HepG2 (cell line): ENCODE results near the gene TMED5. TPM values are rescaled to one million over a fixed set of nuclear protein-coding genes. Genes with fewer than 3 reads are reported as not detected.

ENCODE experiments used
- DPF2 ChIP-seq: sonication (generic); formaldehyde crosslinking; IDR thresholded peaks from 2 replicates; pipeline ENCODE4 v1.4.0; 2020; ENCODE audit warnings: mild to moderate bottlenecking, low read depth, missing genetic modification reagents, borderline replicate concordance
- ELF3 ChIP-seq: IDR thresholded peaks from 2 replicates; pipeline ENCODE4 v1.6.1; 2016; ENCODE audit warnings: missing genetic modification reagents, missing compliant biosample characterization
- GPN1 ChIP-seq: sonication (generic); formaldehyde crosslinking; IDR thresholded peaks from 2 replicates; pipeline ENCODE4 v1.5.1; 2020; ENCODE audit warnings: missing genetic modification reagents, borderline replicate concordance
- KDM6A ChIP-seq: IDR thresholded peaks from 2 replicates; pipeline ENCODE4 v1.6.1; 2016; ENCODE audit warnings: low read depth
- KLF9 ChIP-seq: IDR thresholded peaks from 2 replicates; pipeline ENCODE4 v1.6.1; 2016; ENCODE audit warnings: low read depth
- PAX8 ChIP-seq: sonication (generic); formaldehyde crosslinking; IDR thresholded peaks from 2 replicates; pipeline ENCODE4 v1.8.0; 2022; ENCODE audit warnings: mild to moderate bottlenecking, missing genetic modification reagents, borderline replicate concordance
- PHF8 ChIP-seq: sonication (generic); formaldehyde crosslinking; IDR thresholded peaks from 2 replicates; pipeline ENCODE4 v1.5.0; 2020; ENCODE audit warnings: missing genetic modification reagents
- RFXAP ChIP-seq: sonication (generic); formaldehyde crosslinking; IDR thresholded peaks from 2 replicates; pipeline ENCODE4 v1.4.0; 2020; ENCODE audit warnings: missing genetic modification reagents, borderline replicate concordance
- SMAD3 ChIP-seq: sonication (generic); formaldehyde crosslinking; IDR thresholded peaks from 2 replicates; pipeline ENCODE4 v1.4.0; 2020; ENCODE audit warnings: missing genetic modification reagents
- TARDBP ChIP-seq: sonication (generic); formaldehyde crosslinking; IDR thresholded peaks from 2 replicates; pipeline ENCODE4 v1.8.0; 2022; ENCODE audit warnings: mild to moderate bottlenecking, missing genetic modification reagents
- ZNF264 ChIP-seq: sonication (generic); formaldehyde crosslinking; IDR thresholded peaks from 2 replicates; pipeline ENCODE4 v1.4.0; 2020; ENCODE audit warnings: missing genetic modification reagents
- ZNF331 ChIP-seq: sonication (generic); formaldehyde crosslinking; IDR thresholded peaks from 2 replicates; pipeline ENCODE4 v1.4.0; 2020; ENCODE audit warnings: missing genetic modification reagents
- ZNF614 ChIP-seq: IDR thresholded peaks from 2 replicates; pipeline ENCODE4 v1.6.1; 2018; ENCODE audit warnings: missing biosample characterization, missing genetic modification reagents, inconsistent platforms, borderline replicate concordance
- ZNF644 ChIP-seq: IDR thresholded peaks from 2 replicates; pipeline ENCODE4 v1.6.1; 2016; ENCODE audit warnings: low read depth
- polyA plus RNA-seq, 8 experiments: library from polyadenylated mRNA; depleted of rRNA in 3 of 8; stranded (reverse) in 7 of 8; unstranded in 1 of 8; fragments of >200 nt; fragmentation: Illumina TruSeq in 4 of 8; extraction: Trizol in 4 of 8; gene quantifications; 2 replicates each; pipeline versions ENCODE4 v1.2.1 to v1.2.3, GENCODE V29; 2011 to 2016; ENCODE audit warnings: low read depth in 4 of 8, missing spikeins in 1 of 8, mixed read lengths in 1 of 8; ENCODE audit not compliant: insufficient read depth in 1 of 8
- total RNA-seq, 5 experiments: library from RNA; depleted of rRNA; stranded (reverse); fragments of >200 nt; fragmentation: Illumina TruSeq; extraction: Trizol; gene quantifications; 2 replicates each; pipeline ENCODE4 v1.2.3, GENCODE V29; 2016; ENCODE audit warnings: low read depth in 1 of 5
- TF ChIP-seq, protein P1 (sequence below): sonication (generic); formaldehyde crosslinking; IDR thresholded peaks from 2 replicates; pipeline ENCODE4 v1.4.0; 2020; ENCODE audit warnings: mild to moderate bottlenecking, missing genetic modification reagents
- TF ChIP-seq, protein P2 (sequence below), 2 experiments: fragments of 450-650 bp in 1 of 2; sonication (generic) in 1 of 2; formaldehyde crosslinking in 1 of 2; IDR thresholded peaks; 2 replicates each; pipeline versions ENCODE4 v1.6.1 to v1.8.0; 2016 to 2022; ENCODE audit warnings: antibody characterized with exemption in 1 of 2, mild to moderate bottlenecking in 1 of 2, missing genetic modification reagents in 1 of 2
- TF ChIP-seq, protein P3 (sequence below): sonication (generic); formaldehyde crosslinking; IDR thresholded peaks from 2 replicates; pipeline ENCODE4 v1.4.0; 2020; ENCODE audit warnings: missing genetic modification reagents

Gene TMED5
- total and polyA plus RNA-seq, 2 of the 13 experiments (the other 11 are each of a cell fraction or from before 2014, with no cell fraction given) = 58.1 to 99.0 TPM

- TF ChIP-seq ZNF331 (CRISPR knock-in tag) (peak; percentile 49; the same call in 1 of the 2 replicates), ZNF644 (0 out of 2 replicates have a peak, but pooled peaks have one; percentile 49), DPF2 (CRISPR knock-in tag) (no peak), ZNF614 (CRISPR knock-in tag) (0 out of 2 replicates have a peak, but pooled peaks have one; percentile 54), PHF8 (CRISPR knock-in tag) (no peak), KLF9 (CRISPR knock-in tag) (no peak), TARDBP (CRISPR knock-in tag) (no peak), GPN1 (no peak), SMAD3 (CRISPR knock-in tag) (0 out of 2 replicates have a peak, but pooled peaks have one; percentile 21), KDM6A (CRISPR knock-in tag) (0 out of 2 replicates have a peak, but pooled peaks have one; percentile 45), ELF3 (peak; percentile 20; the same call in 1 of the 2 replicates), PAX8 (CRISPR knock-in tag) (no peak), ZNF264 (CRISPR knock-in tag) (0 out of 2 replicates have a peak, but pooled peaks have one; percentile 40), RFXAP (CRISPR knock-in tag) (no peak)
- TF ChIP-seq, protein P1, sequence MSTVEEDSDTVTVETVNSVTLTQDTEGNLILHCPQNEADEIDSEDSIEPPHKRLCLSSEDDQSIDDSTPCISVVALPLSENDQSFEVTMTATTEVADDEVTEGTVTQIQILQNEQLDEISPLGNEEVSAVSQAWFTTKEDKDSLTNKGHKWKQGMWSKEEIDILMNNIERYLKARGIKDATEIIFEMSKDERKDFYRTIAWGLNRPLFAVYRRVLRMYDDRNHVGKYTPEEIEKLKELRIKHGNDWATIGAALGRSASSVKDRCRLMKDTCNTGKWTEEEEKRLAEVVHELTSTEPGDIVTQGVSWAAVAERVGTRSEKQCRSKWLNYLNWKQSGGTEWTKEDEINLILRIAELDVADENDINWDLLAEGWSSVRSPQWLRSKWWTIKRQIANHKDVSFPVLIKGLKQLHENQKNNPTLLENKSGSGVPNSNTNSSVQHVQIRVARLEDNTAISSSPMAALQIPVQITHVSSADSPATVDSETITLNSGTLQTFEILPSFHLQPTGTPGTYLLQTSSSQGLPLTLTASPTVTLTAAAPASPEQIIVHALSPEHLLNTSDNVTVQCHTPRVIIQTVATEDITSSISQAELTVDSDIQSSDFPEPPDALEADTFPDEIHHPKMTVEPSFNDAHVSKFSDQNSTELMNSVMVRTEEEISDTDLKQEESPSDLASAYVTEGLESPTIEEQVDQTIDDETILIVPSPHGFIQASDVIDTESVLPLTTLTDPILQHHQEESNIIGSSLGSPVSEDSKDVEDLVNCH = no peak
- TF ChIP-seq, protein P2, sequence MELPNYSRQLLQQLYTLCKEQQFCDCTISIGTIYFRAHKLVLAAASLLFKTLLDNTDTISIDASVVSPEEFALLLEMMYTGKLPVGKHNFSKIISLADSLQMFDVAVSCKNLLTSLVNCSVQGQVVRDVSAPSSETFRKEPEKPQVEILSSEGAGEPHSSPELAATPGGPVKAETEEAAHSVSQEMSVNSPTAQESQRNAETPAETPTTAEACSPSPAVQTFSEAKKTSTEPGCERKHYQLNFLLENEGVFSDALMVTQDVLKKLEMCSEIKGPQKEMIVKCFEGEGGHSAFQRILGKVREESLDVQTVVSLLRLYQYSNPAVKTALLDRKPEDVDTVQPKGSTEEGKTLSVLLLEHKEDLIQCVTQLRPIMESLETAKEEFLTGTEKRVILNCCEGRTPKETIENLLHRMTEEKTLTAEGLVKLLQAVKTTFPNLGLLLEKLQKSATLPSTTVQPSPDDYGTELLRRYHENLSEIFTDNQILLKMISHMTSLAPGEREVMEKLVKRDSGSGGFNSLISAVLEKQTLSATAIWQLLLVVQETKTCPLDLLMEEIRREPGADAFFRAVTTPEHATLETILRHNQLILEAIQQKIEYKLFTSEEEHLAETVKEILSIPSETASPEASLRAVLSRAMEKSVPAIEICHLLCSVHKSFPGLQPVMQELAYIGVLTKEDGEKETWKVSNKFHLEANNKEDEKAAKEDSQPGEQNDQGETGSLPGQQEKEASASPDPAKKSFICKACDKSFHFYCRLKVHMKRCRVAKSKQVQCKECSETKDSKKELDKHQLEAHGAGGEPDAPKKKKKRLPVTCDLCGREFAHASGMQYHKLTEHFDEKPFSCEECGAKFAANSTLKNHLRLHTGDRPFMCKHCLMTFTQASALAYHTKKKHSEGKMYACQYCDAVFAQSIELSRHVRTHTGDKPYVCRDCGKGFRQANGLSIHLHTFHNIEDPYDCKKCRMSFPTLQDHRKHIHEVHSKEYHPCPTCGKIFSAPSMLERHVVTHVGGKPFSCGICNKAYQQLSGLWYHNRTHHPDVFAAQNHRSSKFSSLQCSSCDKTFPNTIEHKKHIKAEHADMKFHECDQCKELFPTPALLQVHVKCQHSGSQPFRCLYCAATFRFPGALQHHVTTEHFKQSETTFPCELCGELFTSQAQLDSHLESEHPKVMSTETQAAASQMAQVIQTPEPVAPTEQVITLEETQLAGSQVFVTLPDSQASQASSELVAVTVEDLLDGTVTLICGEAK (IDR thresholded peaks at IDR 0.05) = no peak
- TF ChIP-seq, protein P2 (CRISPR knock-in tag; IDR thresholded peaks at IDR 0.05) = no peak
- TF ChIP-seq, protein P3, sequence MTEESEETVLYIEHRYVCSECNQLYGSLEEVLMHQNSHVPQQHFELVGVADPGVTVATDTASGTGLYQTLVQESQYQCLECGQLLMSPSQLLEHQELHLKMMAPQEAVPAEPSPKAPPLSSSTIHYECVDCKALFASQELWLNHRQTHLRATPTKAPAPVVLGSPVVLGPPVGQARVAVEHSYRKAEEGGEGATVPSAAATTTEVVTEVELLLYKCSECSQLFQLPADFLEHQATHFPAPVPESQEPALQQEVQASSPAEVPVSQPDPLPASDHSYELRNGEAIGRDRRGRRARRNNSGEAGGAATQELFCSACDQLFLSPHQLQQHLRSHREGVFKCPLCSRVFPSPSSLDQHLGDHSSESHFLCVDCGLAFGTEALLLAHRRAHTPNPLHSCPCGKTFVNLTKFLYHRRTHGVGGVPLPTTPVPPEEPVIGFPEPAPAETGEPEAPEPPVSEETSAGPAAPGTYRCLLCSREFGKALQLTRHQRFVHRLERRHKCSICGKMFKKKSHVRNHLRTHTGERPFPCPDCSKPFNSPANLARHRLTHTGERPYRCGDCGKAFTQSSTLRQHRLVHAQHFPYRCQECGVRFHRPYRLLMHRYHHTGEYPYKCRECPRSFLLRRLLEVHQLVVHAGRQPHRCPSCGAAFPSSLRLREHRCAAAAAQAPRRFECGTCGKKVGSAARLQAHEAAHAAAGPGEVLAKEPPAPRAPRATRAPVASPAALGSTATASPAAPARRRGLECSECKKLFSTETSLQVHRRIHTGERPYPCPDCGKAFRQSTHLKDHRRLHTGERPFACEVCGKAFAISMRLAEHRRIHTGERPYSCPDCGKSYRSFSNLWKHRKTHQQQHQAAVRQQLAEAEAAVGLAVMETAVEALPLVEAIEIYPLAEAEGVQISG (CRISPR knock-in tag) = 0 out of 2 replicates have a peak, but pooled peaks have one; percentile 31
Measured at GRCh38 chr1:93221913-93222312, 41.7 kb upstream of the TMED5 start (continued).
